GM12878 (cell line): ENCODE data around the gene ATP5F1B. TPM values are rescaled to one million over a fixed set of nuclear protein-coding genes. Genes with fewer than 3 reads are reported as not detected.

Experiments
- ATAC-seq: fragments of 200-7000 bp; cut with Tn5 transposase; 3 replicates; pipeline ENCODE4 v1.9.1; 2020; ENCODE audit warnings: mild to moderate bottlenecking, moderate library complexity
- BruUV-seq: library from RNA; stranded (reverse); fragments of 400-500 nt; replicated peaks from 2 replicates; lab custom pipeline; 2021; lab: Mats Ljungman, UMichigan
- CTCF ChIA-PET: fragments of 300-600 bp; sonication (Branson Sonifier 250); formaldehyde crosslinking; extraction: SDS; loops from one replicate; lab custom pipeline; 2021; ENCODE audit warnings: inconsistent platforms; lab: Yijun Ruan, JAX
- POLR2A ChIA-PET: fragments of 350-600 bp; formaldehyde crosslinking; extraction: SDS; loops from one replicate; lab custom pipeline; 2021; ENCODE audit warnings: inconsistent platforms; lab: Charles Lee
- RAD21 ChIA-PET: fragments of 300-600 bp; sonication (Branson Sonifier 250); formaldehyde crosslinking; loops from one replicate; lab custom pipeline; 2023; ENCODE audit warnings: antibody characterized with exemption; ENCODE audit not compliant: unreplicated experiment; lab: Charles Lee
- SMC1A ChIA-PET: fragments of 300-600 bp; sonication (Branson Sonifier 250); formaldehyde crosslinking; loops from one replicate; lab custom pipeline; 2023; ENCODE audit not compliant: unreplicated experiment, uncharacterized antibody; lab: Charles Lee
- DNase-seq: peaks from one replicate; pipeline ENCODE4 v3.0.0-alpha.2; 2011; ENCODE audit warnings: low read depth, low spot score
- FAIRE-seq: peaks from 3 replicates; lab custom pipeline; 2011; peaks lifted over from hg19 to GRCh38; lab: Jason Lieb, UNC
- H2AFZ ChIP-seq: 2 replicates; pipeline ENCODE4 v1.6.0; 2011; ENCODE audit warnings: low read depth, low read length, control low read depth; ENCODE audit not compliant: control insufficient read depth
- H3K27ac ChIP-seq: 2 replicates; pipeline ENCODE4 v1.5.1; 2011; ENCODE audit warnings: control low read depth; ENCODE audit not compliant: control insufficient read depth, insufficient read depth
- H3K27me3 ChIP-seq, 2 experiments: replicated peaks in 1 of 2; 2 replicates each; pipeline versions ENCODE4 v1.6.0 to v1.6.1; 2011; ENCODE audit warnings: low read length in 1 of 2; ENCODE audit not compliant: control insufficient read depth in 2 of 2, insufficient read depth in 2 of 2
- H3K36me3 ChIP-seq, 2 experiments: 2 replicates each; pipeline ENCODE4 v1.5.1; 2011; ENCODE audit warnings: low read length in 1 of 2; ENCODE audit not compliant: control insufficient read depth in 2 of 2, insufficient read depth in 2 of 2
- H3K4me1 ChIP-seq: 2 replicates; pipeline ENCODE4 v1.6.1; 2011; ENCODE audit warnings: mild to moderate bottlenecking, low read length, moderate library complexity, mixed read lengths; ENCODE audit not compliant: control insufficient read depth, insufficient read depth
- H3K4me2 ChIP-seq: 2 replicates; pipeline ENCODE4 v1.6.0; 2011; ENCODE audit warnings: control low read depth; ENCODE audit not compliant: control insufficient read depth, insufficient read depth
- H3K4me3 ChIP-seq: fragments of 200-600 bp; sonication (generic); 2 replicates; pipeline ENCODE4 v1.5.1; 2016
- H3K79me2 ChIP-seq: 2 replicates; pipeline ENCODE4 v1.6.0; 2011; ENCODE audit warnings: low read length; ENCODE audit not compliant: control insufficient read depth, insufficient read depth
- H3K9ac ChIP-seq: 2 replicates; pipeline ENCODE4 v1.8.0; 2011; ENCODE audit warnings: low read length, control low read depth, mixed read lengths; ENCODE audit not compliant: control insufficient read depth, insufficient read depth
- H3K9me3 ChIP-seq: replicated peaks from 3 replicates; pipeline ENCODE4 v1.5.1; 2011; ENCODE audit warnings: mild to moderate bottlenecking, low read length; ENCODE audit not compliant: control insufficient read depth, insufficient read depth
- H4K20me1 ChIP-seq: 2 replicates; pipeline ENCODE4 v1.6.0; 2011; ENCODE audit not compliant: control insufficient read depth, insufficient read depth
- BCL3 ChIP-seq: IDR thresholded peaks from 2 replicates; pipeline ENCODE4 v1.6.1; 2011; ENCODE audit warnings: borderline replicate concordance, low read depth, mild to moderate bottlenecking, moderate library complexity, low read length; ENCODE audit not compliant: insufficient read depth, poor library complexity, severe bottlenecking
- BRCA1 ChIP-seq: IDR thresholded peaks from 2 replicates; pipeline ENCODE4 v1.6.1; 2011; ENCODE audit warnings: low read depth, low read length, improper control_type of control experiment
- CBFB ChIP-seq: IDR thresholded peaks from 2 replicates; pipeline ENCODE4 v1.6.1; 2016; ENCODE audit warnings: antibody characterized with exemption, low read depth
- HSF1 ChIP-seq: fragments of 150-350 bp; IDR thresholded peaks from 2 replicates; pipeline ENCODE4 v1.6.1; 2014; ENCODE audit warnings: mild to moderate bottlenecking, low read depth, low read length
- MEF2A ChIP-seq: IDR thresholded peaks from 2 replicates; pipeline ENCODE4 v1.6.1; 2011; ENCODE audit warnings: low read depth, mild to moderate bottlenecking, low read length, moderate library complexity; ENCODE audit not compliant: insufficient read depth
- NR2C2 ChIP-seq: IDR thresholded peaks from 2 replicates; pipeline ENCODE4 v1.6.1; 2011; ENCODE audit warnings: borderline replicate concordance, low read depth; ENCODE audit not compliant: control insufficient read depth, insufficient read length
- PAX8 ChIP-seq: fragments of 450-650 bp; IDR thresholded peaks from 2 replicates; pipeline ENCODE4 v1.6.1; 2017; ENCODE audit warnings: mild to moderate bottlenecking, moderate library complexity
- REST ChIP-seq: IDR thresholded peaks from 2 replicates; pipeline ENCODE4 v1.6.1; 2012; ENCODE audit warnings: mild to moderate bottlenecking, low read depth, low read length
- SP1 ChIP-seq: IDR thresholded peaks from one replicate; pipeline ENCODE4 v1.6.1; 2011; ENCODE audit warnings: low read depth, low read length
- STAT1 ChIP-seq: fragments of 450-650 bp; conservative IDR thresholded peaks from 2 replicates; pipeline ENCODE4 v1.6.1; 2014; ENCODE audit warnings: antibody characterized with exemption, mild to moderate bottlenecking
- TCF3 ChIP-seq: IDR thresholded peaks from 2 replicates; pipeline ENCODE4 v1.6.1; 2012; ENCODE audit warnings: low read depth, mild to moderate bottlenecking, low read length, borderline replicate concordance; ENCODE audit not compliant: insufficient read depth
- WRNIP1 ChIP-seq: IDR thresholded peaks from 2 replicates; pipeline ENCODE4 v1.6.1; 2011; ENCODE audit warnings: low read depth, low read length, improper control_type of control experiment, borderline replicate concordance
- ZBED1 ChIP-seq: IDR thresholded peaks from 2 replicates; pipeline ENCODE4 v1.6.1; 2016; ENCODE audit warnings: borderline replicate concordance
- ZBTB11 ChIP-seq: fragments of 450-650 bp; formaldehyde crosslinking; IDR thresholded peaks from 2 replicates; pipeline ENCODE4 v1.5.0; 2022; ENCODE audit warnings: mild to moderate bottlenecking, missing genetic modification characterization
- WGBS: methylation state at CpG from one replicate; pipeline ENCODE4 v1.1.6; 2016; ENCODE audit warnings: low lambda C conversion rate; ENCODE audit not compliant: insufficient replicate concordance, insufficient coverage; ENCODE audit errors: missing lambda C conversion rate; 5-methylcytosine and 5-hydroxymethylcytosine counted together
- in situ Hi-C: fragments of 300-500 bp; cut with MboI; formaldehyde crosslinking; loops from 9 replicates; pipeline ENCODE4 v1.14.3; 2018; ENCODE audit warnings: mixed read lengths
- intact Hi-C: fragments of 100-400 bp; cut with micrococcal nuclease; formaldehyde crosslinking; loops from one replicate; pipeline ENCODE4 v1.14.2; 2022; ENCODE audit not compliant: unreplicated experiment
- polyA plus RNA-seq, 11 experiments: library from polyadenylated mRNA; depleted of rRNA in 4 of 11; unstranded in 6 of 11; stranded (reverse) in 5 of 11; fragments of >200 nt; fragmentation: Nextera tagmentation in 4 of 11; fragmentation: Illumina TruSeq in 1 of 11; extraction: Ambion mirVana in 4 of 11; extraction: Trizol in 1 of 11; gene quantifications; 1 replicate in 1 of 11; 2 replicates in 10 of 11; pipeline versions ENCODE4 v1.2.1 to v1.2.3, GENCODE V29; 2011 to 2016; ENCODE audit warnings: inconsistent platforms in 2 of 11, missing spikeins in 2 of 11, low read depth in 1 of 11
- total RNA-seq, 4 experiments: library from RNA; depleted of rRNA in 3 of 4; stranded (reverse); fragments of >200 nt in 3 of 4; fragmentation: Illumina TruSeq in 1 of 4; extraction: Trizol in 1 of 4; gene quantifications; 2 replicates each; pipeline versions ENCODE4 v1.2.1 to v1.2.3, GENCODE V29; 2013 to 2021

Gene ATP5F1B
- total and polyA plus RNA-seq, 10 of the 15 experiments (the other 5 are each of a cell fraction or from before 2014, with no cell fraction given): 671 to 1,908 (median 1,031) TPM

GRCh38 chr12:56600753-56601152 is 45.0 kb downstream of the ATP5F1B start:
- H3K4me1 ChIP-seq: no peaks in the 10 kb centered on the region; the same call in 1 of the 2 replicates
- SMC1A ChIA-PET: interaction anchor here (1.3 to 2.1 kb wide), 4 partner anchors 21 to 38 kb away, joined by 3 to 16 read pairs (median 6); no protein-coding TSS in a partner anchor
- no peak for FAIRE-seq
- H3K27me3 ChIP-seq: no peaks in the 10 kb centered on the region
- H3K9me3 ChIP-seq: no peaks in the 10 kb centered on the region
- in situ Hi-C loops: no loop called here
- no TSS peak for BruUV-seq
- intact Hi-C loops: no loop called here
- no peak overlapping the region for H2AFZ ChIP-seq
- no peak overlapping the region for H3K9ac ChIP-seq
- H3K4me2 ChIP-seq: no peak overlapping the region
- H3K4me3 ChIP-seq: no peak overlapping the region
- no peaks in the 10 kb centered on the region; the same call in 1 of the 2 replicates for H4K20me1 ChIP-seq
- H3K27ac ChIP-seq: no peak overlapping the region
- peaks cover 44 to 65% of the 10 kb centered on the region in 2 experiments for H3K36me3 ChIP-seq
- DNase-seq: no peak
- ATAC-seq: no peak
- H3K79me2 ChIP-seq: no peaks in the 10 kb centered on the region
- RAD21 ChIA-PET: interaction anchor here (0.9 kb wide), 1 partner anchor 36 kb away, joined by 5 read pairs; no protein-coding TSS in a partner anchor
- 87% methylated on average over 6 of the region's 6 CpGs for WGBS
- CTCF ChIA-PET: interaction anchor here (0.5 to 3.9 kb wide), 7 partner anchors 14 to 146 kb away, joined by 3 to 43 read pairs (median 4); no protein-coding TSS in a partner anchor
- POLR2A ChIA-PET: interaction anchor here (0.5 to 2.2 kb wide), 4 partner anchors 24 to 116 kb away, joined by 3 to 10 read pairs (median 4); no protein-coding TSS in a partner anchor
- TF ChIP-seq ZBTB11 (CRISPR knock-in tag) (no peak), PAX8 (no peak), NR2C2 (no peak), BCL3 (no peak), HSF1 (no peak), TCF3 (no peak), CBFB (no peak), STAT1 (no peak), BRCA1 (no peak), SP1 (no peak), ZBED1 (no peak), MEF2A (no peak), REST (no peak), WRNIP1 (no peak)
